ENCODE results near the gene NTN3. TPM values are rescaled to one million over a fixed set of nuclear protein-coding genes. Genes with fewer than 3 reads are reported as not detected.

The NTN3 gene
- total and polyA plus RNA-seq, 9 donors = 1.7 to 4.0 (median 2.9) TPM

- no peaks in the 10 kb centered on the region for H3K27me3 ChIP-seq (ENCODE audit: control insufficient read depth, insufficient read depth, low read length)
- H3K27ac ChIP-seq (ENCODE audit: low read length) = no peak overlapping the region
- H3K4me1 ChIP-seq (ENCODE audit: control insufficient read depth, insufficient read depth, low read length) = peaks cover 26% of the 10 kb centered on the region
- H3K36me3 ChIP-seq (ENCODE audit: control insufficient read depth, insufficient read depth, low read length) = peaks cover 53% of the 10 kb centered on the region
- H3K4me3 ChIP-seq (ENCODE audit: low read length) = no peak overlapping the region
- WGBS (ENCODE audit: insufficient coverage) = 100% methylated on average over 3 of the region's 5 CpGs
- DNase-seq = no peak
- no peaks in the 10 kb centered on the region for H3K9me3 ChIP-seq (replicated peaks; ENCODE audit: control insufficient read depth, low read depth, low read length)
Measured at GRCh38 chr16:2495041-2495440, 23.9 kb downstream of the NTN3 start.

- 91% methylated on average over 62 of the region's 62 CpGs for WGBS (ENCODE audit: insufficient coverage)
- Histone ChIP-seq H3K9me3 (replicated peaks; ENCODE audit: control insufficient read depth, low read depth, low read length) (no peaks in the 10 kb centered on the region), H3K36me3 (ENCODE audit: control insufficient read depth, insufficient read depth, low read length) (peaks cover 54% of the 10 kb centered on the region), H3K4me1 (ENCODE audit: control insufficient read depth, insufficient read depth, low read length) (peaks cover 31% of the 10 kb centered on the region), H3K4me3 (ENCODE audit: low read length) (no peak overlapping the region), H3K27me3 (ENCODE audit: control insufficient read depth, insufficient read depth, low read length) (no peaks in the 10 kb centered on the region), H3K27ac (ENCODE audit: low read length) (peak overlapping the region; percentile 65)
- no peak for DNase-seq
Measured at GRCh38 chr16:2496223-2497115, 25.4 kb downstream of the NTN3 start.

GRCh38 chr16:2497116-2497630, 26.1 kb downstream of the NTN3 start:
- Histone ChIP-seq H3K4me1 (ENCODE audit: control insufficient read depth, insufficient read depth, low read length) (peaks cover 38% of the 10 kb centered on the region), H3K36me3 (ENCODE audit: control insufficient read depth, insufficient read depth, low read length) (peaks cover 54% of the 10 kb centered on the region), H3K4me3 (ENCODE audit: low read length) (no peak overlapping the region), H3K9me3 (replicated peaks; ENCODE audit: control insufficient read depth, low read depth, low read length) (no peaks in the 10 kb centered on the region), H3K27ac (ENCODE audit: low read length) (peak overlapping the region; percentile 65), H3K27me3 (ENCODE audit: control insufficient read depth, insufficient read depth, low read length) (no peaks in the 10 kb centered on the region)
- 46% methylated on average over 17 of the region's 21 CpGs for WGBS (ENCODE audit: insufficient coverage)
- DNase-seq = peak; percentile 73

- 80% methylated on average over 24 of the region's 26 CpGs for WGBS (ENCODE audit: insufficient coverage)
- Histone ChIP-seq H3K4me1 (ENCODE audit: control insufficient read depth, insufficient read depth, low read length) (peaks cover 46% of the 10 kb centered on the region), H3K36me3 (ENCODE audit: control insufficient read depth, insufficient read depth, low read length) (peaks cover 54% of the 10 kb centered on the region), H3K9me3 (replicated peaks; ENCODE audit: control insufficient read depth, low read depth, low read length) (no peaks in the 10 kb centered on the region), H3K27ac (ENCODE audit: low read length) (peak overlapping the region; percentile 65), H3K4me3 (ENCODE audit: low read length) (no peak overlapping the region), H3K27me3 (ENCODE audit: control insufficient read depth, insufficient read depth, low read length) (no peaks in the 10 kb centered on the region)
- DNase-seq = no peak
Measured at GRCh38 chr16:2497695-2498484, 26.8 kb downstream of the NTN3 start.

GRCh38 chr16:2498531-2499253, 27.6 kb downstream of the NTN3 start:
- Histone ChIP-seq H3K4me3 (ENCODE audit: low read length) (no peak overlapping the region), H3K27me3 (ENCODE audit: control insufficient read depth, insufficient read depth, low read length) (no peaks in the 10 kb centered on the region), H3K36me3 (ENCODE audit: control insufficient read depth, insufficient read depth, low read length) (peaks cover 51% of the 10 kb centered on the region), H3K4me1 (ENCODE audit: control insufficient read depth, insufficient read depth, low read length) (peaks cover 47% of the 10 kb centered on the region), H3K27ac (ENCODE audit: low read length) (no peak overlapping the region), H3K9me3 (replicated peaks; ENCODE audit: control insufficient read depth, low read depth, low read length) (no peaks in the 10 kb centered on the region)
- no peak for DNase-seq
- 75% methylated on average over 8 of the region's 15 CpGs for WGBS (ENCODE audit: insufficient coverage)

- Histone ChIP-seq H3K36me3 (ENCODE audit: control insufficient read depth, insufficient read depth, low read length) (peaks cover 47% of the 10 kb centered on the region), H3K9me3 (replicated peaks; ENCODE audit: control insufficient read depth, low read depth, low read length) (no peaks in the 10 kb centered on the region), H3K4me1 (ENCODE audit: control insufficient read depth, insufficient read depth, low read length) (peaks cover 47% of the 10 kb centered on the region), H3K27ac (ENCODE audit: low read length) (no peak overlapping the region), H3K4me3 (ENCODE audit: low read length) (no peak overlapping the region), H3K27me3 (ENCODE audit: control insufficient read depth, insufficient read depth, low read length) (no peaks in the 10 kb centered on the region)
- no peak for DNase-seq
- 80% methylated on average over 2 of the region's 6 CpGs for WGBS (ENCODE audit: insufficient coverage)
Measured at GRCh38 chr16:2499454-2499853, 28.4 kb downstream of the NTN3 start.

GRCh38 chr16:2499890-2500429, 28.9 kb downstream of the NTN3 start:
- no peak overlapping the region for H3K27ac ChIP-seq (ENCODE audit: low read length)
- DNase-seq = no peak
- 87% methylated on average over 26 of the region's 29 CpGs for WGBS (ENCODE audit: insufficient coverage)
- H3K4me3 ChIP-seq (ENCODE audit: low read length) = no peak overlapping the region
- no peaks in the 10 kb centered on the region for H3K9me3 ChIP-seq (replicated peaks; ENCODE audit: control insufficient read depth, low read depth, low read length)
- H3K27me3 ChIP-seq (ENCODE audit: control insufficient read depth, insufficient read depth, low read length) = no peaks in the 10 kb centered on the region
- H3K4me1 ChIP-seq (ENCODE audit: control insufficient read depth, insufficient read depth, low read length) = peaks cover 47% of the 10 kb centered on the region
- H3K36me3 ChIP-seq (ENCODE audit: control insufficient read depth, insufficient read depth, low read length) = peaks cover 47% of the 10 kb centered on the region

GRCh38 chr16:2500430-2500917, 29.4 kb downstream of the NTN3 start:
- Histone ChIP-seq H3K4me3 (ENCODE audit: low read length) (no peak overlapping the region), H3K27me3 (ENCODE audit: control insufficient read depth, insufficient read depth, low read length) (no peaks in the 10 kb centered on the region), H3K9me3 (replicated peaks; ENCODE audit: control insufficient read depth, low read depth, low read length) (no peaks in the 10 kb centered on the region), H3K36me3 (ENCODE audit: control insufficient read depth, insufficient read depth, low read length) (peaks cover 47% of the 10 kb centered on the region), H3K27ac (ENCODE audit: low read length) (no peak overlapping the region), H3K4me1 (ENCODE audit: control insufficient read depth, insufficient read depth, low read length) (peaks cover 47% of the 10 kb centered on the region)
- no peak for DNase-seq
- WGBS (ENCODE audit: insufficient coverage) = 86% methylated on average over 13 of the region's 20 CpGs

- 47% methylated on average over 16 of the region's 23 CpGs for WGBS (ENCODE audit: insufficient coverage)
- Histone ChIP-seq H3K4me1 (ENCODE audit: control insufficient read depth, insufficient read depth, low read length) (peaks cover 47% of the 10 kb centered on the region), H3K27ac (ENCODE audit: low read length) (peak overlapping the region; percentile 31), H3K9me3 (replicated peaks; ENCODE audit: control insufficient read depth, low read depth, low read length) (no peaks in the 10 kb centered on the region), H3K4me3 (ENCODE audit: low read length) (peak overlapping the region; percentile 40), H3K27me3 (ENCODE audit: control insufficient read depth, insufficient read depth, low read length) (no peaks in the 10 kb centered on the region), H3K36me3 (ENCODE audit: control insufficient read depth, insufficient read depth, low read length) (peaks cover 45% of the 10 kb centered on the region)
- DNase-seq = peak; percentile 90
Measured at GRCh38 chr16:2500918-2501750, 30.0 kb downstream of the NTN3 start.
